T-helper 1 cell treated with Interleukin-12 subunit alpha and Interleukin-12 subunit beta and Interleukin-4 antibody, amounts not matched to agents 30 μg/mL and 1 μg/mL, for 36 hours (primary cell): ENCODE results near the gene SUMF2.
"Not testable (repeated sequence)": the region's sequence is repeated elsewhere in the genome, so short reads cannot be mapped to it uniquely, and the experiment has no call there.

ENCODE experiments used
- H3K27ac Mint-ChIP-seq: one replicate; pipeline ENCODE4 v1.8.0; 2021; ENCODE audit warnings: mild to moderate bottlenecking, mixed read lengths
- H3K27me3 Mint-ChIP-seq: one replicate; pipeline ENCODE4 v1.8.0; 2021; ENCODE audit warnings: low read depth, mixed read lengths
- H3K36me3 Mint-ChIP-seq: one replicate; pipeline ENCODE4 v1.8.0; 2021; ENCODE audit warnings: low read depth, mixed read lengths
- H3K4me1 Mint-ChIP-seq: one replicate; pipeline ENCODE4 v1.8.0; 2021; ENCODE audit warnings: low read depth, mixed read lengths
- H3K4me3 Mint-ChIP-seq: one replicate; pipeline ENCODE4 v1.8.0; 2021; ENCODE audit warnings: mild to moderate bottlenecking, moderate library complexity, mixed read lengths
- H3K9me3 Mint-ChIP-seq: one replicate; pipeline ENCODE4 v1.8.0; 2021; ENCODE audit warnings: mixed read lengths

The SUMF2 gene

DNA sequence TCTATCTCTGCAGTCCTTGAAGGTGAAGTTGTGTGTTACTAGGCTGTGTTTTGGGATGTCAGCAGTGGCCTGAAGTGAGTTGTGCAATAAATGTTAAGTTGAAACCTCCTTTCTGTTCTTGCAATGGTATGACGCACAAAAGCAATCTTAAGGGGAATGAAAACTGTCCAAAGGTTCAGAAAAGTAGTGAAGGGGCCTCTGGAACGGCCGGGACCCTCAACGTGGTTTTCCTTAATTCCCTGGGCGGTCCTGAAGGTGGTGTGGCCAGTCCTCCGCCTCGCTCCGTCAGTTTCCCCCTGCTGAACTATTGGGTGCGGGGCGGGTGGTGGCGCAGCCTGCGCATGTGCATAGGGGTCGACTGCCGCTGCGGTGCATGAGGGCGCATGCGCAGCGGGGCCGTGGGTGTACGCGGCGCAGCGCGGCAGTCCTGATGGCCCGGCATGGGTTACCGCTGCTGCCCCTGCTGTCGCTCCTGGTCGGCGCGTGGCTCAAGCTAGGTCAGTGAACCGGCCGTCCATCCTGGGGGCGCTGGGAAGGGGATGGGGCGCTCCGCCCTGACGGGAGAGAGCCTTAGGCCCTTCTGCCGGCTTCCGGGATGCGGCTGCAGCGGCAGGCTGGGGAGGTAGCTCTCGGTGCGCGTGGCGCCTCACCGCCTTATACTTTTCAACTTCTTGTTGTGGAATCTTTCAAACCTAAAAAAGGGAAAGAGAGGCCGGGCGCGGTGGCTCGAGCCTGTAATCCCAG lies at the start of gene SUMF2:
Gene SUMF2, plus strand, starts transcription at position 405 of the 744 bp plus-strand sequence. Its CDS starts 26 bp downstream, at position 431.
- no peaks in the 10 kb centered on the region for H3K9me3 Mint-ChIP-seq
- H3K4me1 Mint-ChIP-seq, result peaks cover 23% of the 10 kb centered on the region
- H3K27me3 Mint-ChIP-seq, result no peaks in the 10 kb centered on the region
- H3K36me3 Mint-ChIP-seq, result peaks cover 35% of the 10 kb centered on the region
- peak within 1 kb of the TSS; percentile 92 for H3K4me3 Mint-ChIP-seq
- peak within 1 kb of the TSS; percentile 85 for H3K27ac Mint-ChIP-seq

DNA sequence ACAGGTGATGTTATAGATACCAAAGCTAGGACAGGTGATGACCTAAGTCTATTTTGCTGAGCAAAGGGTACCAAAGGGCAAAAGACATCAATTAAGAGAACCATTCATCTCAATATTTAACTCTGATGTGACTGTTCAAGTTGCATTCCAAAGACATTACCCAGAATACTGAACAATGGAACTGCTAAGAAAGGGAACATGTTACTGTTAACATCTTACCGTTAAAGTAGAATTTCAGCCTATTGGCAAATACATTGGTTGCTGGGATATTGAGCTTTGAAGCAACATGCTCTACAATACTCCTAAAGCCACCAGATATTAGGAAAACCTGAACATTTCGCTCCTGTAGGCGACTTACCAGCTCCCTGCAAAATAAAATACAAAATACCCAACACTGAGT lies 47.1 kb upstream of the SUMF2 start:
- H3K4me1 Mint-ChIP-seq, H3K4me3 Mint-ChIP-seq, H3K27ac Mint-ChIP-seq, H3K27me3 Mint-ChIP-seq, H3K36me3 Mint-ChIP-seq, H3K9me3 Mint-ChIP-seq: not testable (repeated sequence)

DNA sequence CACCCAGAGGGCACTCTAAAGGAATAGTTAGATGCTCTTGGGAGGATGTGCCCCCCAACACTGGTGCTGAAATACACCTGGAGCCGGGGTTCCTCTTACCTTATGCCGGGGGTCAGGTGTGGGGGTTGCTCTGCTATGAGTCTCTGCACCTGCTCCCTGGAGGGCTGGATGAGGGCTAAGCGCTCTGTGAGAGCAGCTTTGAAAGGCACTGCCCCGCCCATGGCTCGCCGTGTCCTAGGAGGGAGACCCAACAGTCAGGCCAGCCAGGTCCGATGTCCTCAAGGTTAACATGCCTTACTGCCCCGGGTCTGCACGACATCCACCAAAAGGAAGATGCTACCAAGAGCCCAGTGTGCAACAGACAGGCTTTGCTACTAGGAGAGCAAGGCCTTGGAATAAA lies 44.6 kb upstream of the SUMF2 start:
- Mint-ChIP-seq H3K27ac (no peak overlapping the region), H3K27me3 (no peaks in the 10 kb centered on the region), H3K36me3 (peaks cover 3% of the 10 kb centered on the region), H3K4me3 (no peak overlapping the region), H3K9me3 (no peaks in the 10 kb centered on the region), H3K4me1 (no peaks in the 10 kb centered on the region)

DNA sequence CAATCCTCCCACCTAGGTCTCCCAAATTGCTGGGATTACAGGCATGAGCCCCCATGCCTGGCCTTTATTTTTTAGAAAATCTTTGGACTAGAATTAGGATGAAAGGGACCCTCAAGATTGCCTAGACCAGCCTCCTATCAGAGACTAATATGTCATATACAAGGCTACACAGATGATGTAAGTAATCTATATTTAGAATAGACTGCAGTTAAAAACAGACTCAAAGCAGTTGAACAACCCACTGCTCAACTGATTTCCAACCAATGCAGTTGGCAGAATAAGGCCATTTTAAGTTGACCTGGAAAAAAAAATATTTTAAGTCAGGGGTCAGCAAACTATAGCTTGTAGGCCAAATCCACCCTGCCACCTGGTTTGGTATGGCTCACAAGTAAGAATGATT lies 40.6 kb upstream of the SUMF2 start:
- Mint-ChIP-seq H3K27me3 (no peaks in the 10 kb centered on the region), H3K27ac (no peak overlapping the region), H3K4me3 (no peak overlapping the region), H3K36me3 (peaks cover 2% of the 10 kb centered on the region), H3K9me3 (no peaks in the 10 kb centered on the region), H3K4me1 (no peaks in the 10 kb centered on the region)

DNA sequence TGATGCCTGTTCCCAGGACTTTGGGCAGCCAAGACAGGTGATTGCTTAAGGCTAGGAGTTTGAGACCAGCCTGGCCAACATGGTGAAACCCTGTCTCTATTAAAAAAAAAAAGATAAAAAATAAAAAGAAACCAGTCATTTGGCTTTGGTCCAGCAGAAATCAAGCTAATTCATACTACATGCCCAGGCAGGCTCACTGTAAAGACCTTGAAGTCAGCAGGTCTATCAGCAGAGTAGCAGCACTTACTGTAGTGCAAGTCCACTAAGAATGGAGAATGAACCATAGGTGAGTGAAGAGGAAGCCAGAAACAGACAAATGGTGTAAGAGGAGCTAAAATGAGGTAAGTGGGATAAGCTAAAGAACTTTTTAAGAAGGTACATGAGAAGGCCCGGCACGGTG lies 37.5 kb upstream of the SUMF2 start:
- Mint-ChIP-seq H3K36me3 (peaks cover 1% of the 10 kb centered on the region), H3K4me3 (no peak overlapping the region), H3K9me3 (no peaks in the 10 kb centered on the region), H3K4me1 (no peaks in the 10 kb centered on the region), H3K27ac (no peak overlapping the region), H3K27me3 (no peaks in the 10 kb centered on the region)

DNA sequence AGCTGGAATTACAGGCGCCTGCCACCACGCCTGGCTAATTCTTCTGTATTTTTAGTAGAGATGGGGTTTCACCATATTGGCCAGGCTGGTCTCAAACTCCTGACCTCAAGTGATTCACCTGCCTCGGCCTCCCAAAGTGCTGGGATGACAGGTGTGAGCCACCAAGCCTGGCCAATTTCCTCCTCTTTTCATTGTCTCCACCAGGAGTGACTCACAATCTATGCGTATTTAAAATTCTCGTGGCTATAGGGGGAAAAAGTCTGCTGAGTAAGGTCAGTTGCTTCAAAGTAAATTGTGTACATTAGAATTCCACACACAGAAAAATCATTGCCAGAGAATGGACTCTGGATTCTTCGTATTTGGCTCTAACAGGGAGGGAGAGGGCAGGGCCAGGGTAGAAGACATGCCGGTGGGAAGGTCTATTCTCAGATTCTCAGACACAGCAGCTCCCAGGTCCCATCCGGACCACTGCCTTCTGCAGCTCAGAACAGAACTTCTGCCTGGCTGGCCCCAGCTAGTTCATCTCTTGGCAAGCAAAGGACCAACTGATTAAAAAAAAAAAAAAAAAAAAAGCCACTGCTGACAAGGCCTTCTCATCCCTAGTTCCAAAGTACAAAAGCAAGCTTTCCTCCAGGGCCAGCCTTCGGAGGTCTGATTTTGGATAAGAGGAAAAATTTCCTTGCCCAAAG lies 35.0 kb upstream of the SUMF2 start:
- no peaks in the 10 kb centered on the region for H3K27me3 Mint-ChIP-seq
- peaks cover 1% of the 10 kb centered on the region for H3K36me3 Mint-ChIP-seq
- H3K27ac Mint-ChIP-seq, result no peak overlapping the region
- H3K4me3 Mint-ChIP-seq, result no peak overlapping the region
- peaks cover 9% of the 10 kb centered on the region for H3K4me1 Mint-ChIP-seq
- H3K9me3 Mint-ChIP-seq, result no peaks in the 10 kb centered on the region

DNA sequence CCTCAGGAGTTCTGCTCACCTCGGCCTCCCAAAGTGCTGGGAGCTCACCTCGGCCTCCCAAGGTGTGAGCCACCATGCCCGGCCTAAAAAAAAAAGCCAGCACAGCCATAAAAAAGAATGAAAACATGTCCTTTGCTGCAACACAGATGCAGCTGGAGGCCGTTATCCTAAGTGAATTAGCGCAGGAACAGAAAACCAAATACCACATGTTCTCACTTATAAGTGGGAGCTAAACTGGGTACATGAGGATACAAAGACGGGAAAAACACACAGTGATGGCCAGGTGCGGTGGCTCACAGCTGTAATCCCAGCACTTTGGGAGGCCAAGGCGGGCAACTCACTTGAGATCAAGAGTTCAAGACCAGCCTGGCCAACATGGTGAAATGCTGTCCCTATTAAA lies 33.7 kb upstream of the SUMF2 start:
- H3K4me3 Mint-ChIP-seq, result no peak overlapping the region
- no peaks in the 10 kb centered on the region for H3K9me3 Mint-ChIP-seq
- H3K27ac Mint-ChIP-seq, result no peak overlapping the region
- H3K27me3 Mint-ChIP-seq, result no peaks in the 10 kb centered on the region
- peaks cover 1% of the 10 kb centered on the region for H3K36me3 Mint-ChIP-seq
- peaks cover 9% of the 10 kb centered on the region for H3K4me1 Mint-ChIP-seq

DNA sequence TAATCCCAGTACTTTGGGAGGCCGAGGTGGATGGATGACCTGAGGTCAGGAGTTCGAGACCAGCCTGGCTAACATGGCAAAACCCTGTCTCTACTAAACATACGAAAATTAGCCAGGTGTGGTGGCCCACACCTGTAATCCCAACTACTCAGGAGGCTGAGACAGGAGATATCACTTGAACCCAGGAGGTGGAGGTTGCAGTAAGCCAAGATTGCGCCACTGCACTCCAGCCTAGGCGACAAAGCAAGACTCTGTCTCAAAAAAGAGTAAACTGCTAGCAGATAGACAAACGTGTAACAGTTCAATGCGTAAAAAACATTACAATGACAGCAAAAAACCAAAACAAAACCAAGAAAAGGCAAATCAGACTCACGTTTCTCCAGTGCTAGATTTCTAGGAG lies 32.5 kb upstream of the SUMF2 start:
- H3K4me3 Mint-ChIP-seq, result peak overlapping the region; percentile 25
- H3K27ac Mint-ChIP-seq, result peak overlapping the region; percentile 35
- not testable (repeated sequence) for H3K9me3 Mint-ChIP-seq, H3K4me1 Mint-ChIP-seq, H3K36me3 Mint-ChIP-seq, H3K27me3 Mint-ChIP-seq

DNA sequence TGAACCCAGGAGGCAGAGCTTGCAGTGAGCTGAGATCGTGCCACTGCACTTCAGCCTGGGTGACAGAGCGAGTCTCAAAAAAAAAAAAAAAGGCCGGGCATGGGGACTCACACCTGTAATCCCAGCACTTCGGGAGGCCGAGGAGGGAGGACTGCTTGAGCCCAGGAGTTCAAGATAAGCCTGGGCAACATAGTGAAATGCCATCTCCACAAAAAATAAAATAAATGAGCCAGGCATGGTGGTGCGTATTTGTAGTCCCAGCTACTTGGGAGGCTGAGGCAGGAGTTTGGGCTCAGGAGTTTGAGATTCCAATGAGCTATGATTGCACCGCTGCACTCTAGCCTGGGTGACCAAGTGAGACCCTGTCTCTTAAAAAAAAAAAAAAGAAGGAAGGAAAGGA lies 31.5 kb upstream of the SUMF2 start:
- peak overlapping the region; percentile 48 for H3K4me3 Mint-ChIP-seq
- not testable (repeated sequence) for H3K9me3 Mint-ChIP-seq, H3K36me3 Mint-ChIP-seq, H3K4me1 Mint-ChIP-seq, H3K27ac Mint-ChIP-seq, H3K27me3 Mint-ChIP-seq

DNA sequence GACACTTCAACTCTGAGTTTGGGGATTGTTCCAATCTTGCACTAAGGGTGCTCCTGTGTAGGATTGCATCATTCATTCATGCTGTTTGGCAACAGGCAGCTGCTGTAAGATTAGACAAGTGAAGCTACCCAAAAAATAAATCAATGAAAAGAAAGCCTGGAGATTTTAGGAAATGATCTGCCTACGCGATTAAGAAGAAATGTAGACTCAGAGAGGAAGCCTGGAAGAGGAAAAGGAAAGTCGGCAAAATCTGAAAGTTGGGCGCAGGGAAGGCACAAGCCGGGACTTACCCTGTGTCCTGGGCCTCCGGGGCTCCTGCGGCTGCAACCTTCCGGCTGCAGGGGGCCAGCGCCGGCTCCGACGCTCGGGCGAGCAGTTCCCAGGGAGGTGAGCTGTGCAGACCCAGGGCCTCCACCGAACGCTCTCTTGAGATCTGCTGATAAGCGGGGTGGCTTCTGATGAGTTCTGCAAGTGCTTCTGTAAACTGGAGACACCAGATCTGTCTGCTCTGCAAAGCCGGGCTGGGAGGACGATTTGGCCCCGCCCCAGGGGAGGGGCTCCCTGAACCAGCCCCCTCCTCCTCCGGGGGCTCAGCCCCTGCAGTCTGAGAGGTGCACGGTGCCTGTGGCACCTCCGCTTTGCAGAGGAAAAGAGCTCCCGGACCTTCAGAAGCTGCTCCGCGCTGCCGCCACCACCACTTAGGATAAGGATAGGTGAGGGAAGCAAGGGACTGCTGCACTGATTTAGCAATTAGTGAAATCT lies 30.2 kb upstream of the SUMF2 start:
- Mint-ChIP-seq H3K4me3 (peak overlapping the region; percentile 87), H3K9me3 (no peaks in the 10 kb centered on the region)

DNA sequence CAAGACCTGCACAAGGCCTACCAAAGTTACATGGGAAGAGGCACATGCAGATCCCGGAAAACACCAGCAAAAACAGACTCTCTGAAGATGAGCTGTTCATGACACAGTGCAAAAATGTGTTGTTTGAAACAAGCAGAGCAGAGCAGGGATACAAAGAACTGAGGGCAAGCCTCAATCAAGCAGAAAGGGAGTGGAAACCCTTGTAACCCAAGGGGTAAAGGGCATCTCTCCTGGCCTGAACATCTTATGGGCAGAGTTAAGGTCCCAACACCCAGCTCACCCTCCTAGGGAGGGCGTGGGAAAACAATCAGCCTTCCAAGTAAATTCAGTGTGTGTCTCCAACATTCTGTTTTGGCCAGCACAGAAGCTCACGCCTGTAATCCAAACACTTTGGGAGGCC lies 23.4 kb upstream of the SUMF2 start:
- Mint-ChIP-seq H3K27ac (no peak overlapping the region), H3K27me3 (no peaks in the 10 kb centered on the region), H3K4me3 (no peak overlapping the region), H3K4me1 (no peaks in the 10 kb centered on the region), H3K9me3 (no peaks in the 10 kb centered on the region), H3K36me3 (no peaks in the 10 kb centered on the region)

More for the DNA sequence above, 30.2 kb upstream of the SUMF2 start:
- Mint-ChIP-seq H3K27ac (peak overlapping the region; percentile 57), H3K36me3 (peaks cover 1% of the 10 kb centered on the region), H3K27me3 (no peaks in the 10 kb centered on the region), H3K4me1 (peaks cover 9% of the 10 kb centered on the region)

DNA sequence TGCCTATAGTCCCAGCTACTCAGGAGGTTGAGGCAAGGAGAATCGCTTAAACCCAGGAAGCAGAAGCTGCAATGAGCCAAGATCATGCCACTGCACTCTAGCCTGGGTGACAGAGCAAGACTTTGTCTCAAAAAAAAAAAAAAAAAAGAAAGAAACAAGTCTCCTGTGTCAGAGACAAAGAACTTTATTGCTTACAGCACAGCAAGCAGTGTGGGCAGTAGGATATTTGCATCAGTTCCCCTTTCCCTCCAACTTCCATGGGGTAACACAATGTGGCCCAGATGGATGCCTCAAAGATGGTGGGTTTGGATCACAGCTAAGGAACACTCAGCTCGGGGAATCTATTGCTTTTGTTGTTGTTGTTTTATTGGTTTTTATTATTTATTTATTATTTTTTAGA lies 18.3 kb upstream of the SUMF2 start:
- not testable (repeated sequence) for H3K9me3 Mint-ChIP-seq, H3K27ac Mint-ChIP-seq, H3K27me3 Mint-ChIP-seq, H3K4me3 Mint-ChIP-seq, H3K4me1 Mint-ChIP-seq, H3K36me3 Mint-ChIP-seq

DNA sequence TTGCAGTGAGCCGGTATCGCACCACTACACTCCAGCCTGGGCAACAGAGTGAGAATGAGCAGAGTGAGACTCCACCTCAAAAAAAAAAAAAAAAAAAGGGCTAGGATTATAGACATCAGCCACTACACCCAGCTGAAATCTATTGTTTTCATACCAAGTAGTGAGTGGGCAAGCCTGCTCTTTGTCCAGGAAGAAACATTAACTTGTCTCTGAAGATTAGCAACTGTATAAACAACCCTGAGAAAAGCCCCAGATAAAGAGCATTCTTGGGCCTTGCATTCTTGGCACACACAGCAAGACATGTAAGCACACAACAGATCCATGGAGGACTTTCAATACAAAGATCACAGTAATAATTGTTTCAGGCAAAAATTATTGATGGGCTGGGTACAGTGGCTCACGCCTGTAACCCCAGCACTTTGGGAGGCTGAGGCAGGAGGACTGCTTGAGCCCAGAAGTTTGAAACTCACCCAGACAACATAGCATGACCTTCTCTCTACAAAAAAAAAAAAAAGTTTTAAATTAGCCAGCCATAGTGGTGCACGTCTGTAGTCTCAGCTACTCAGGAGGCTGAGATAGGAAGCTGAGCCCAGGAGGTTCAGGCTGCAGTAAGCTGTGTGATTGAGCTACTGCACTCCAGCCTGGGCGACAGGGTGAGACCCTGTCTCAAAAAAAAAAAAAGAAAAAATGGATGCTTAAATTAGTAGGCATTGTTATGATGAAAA lies 17.2 kb upstream of the SUMF2 start:
- H3K4me1 Mint-ChIP-seq, result peaks cover 7% of the 10 kb centered on the region
- no peak overlapping the region for H3K27ac Mint-ChIP-seq
- H3K27me3 Mint-ChIP-seq, result no peaks in the 10 kb centered on the region
- H3K9me3 Mint-ChIP-seq, result no peaks in the 10 kb centered on the region
- no peak overlapping the region for H3K4me3 Mint-ChIP-seq
- peaks cover 2% of the 10 kb centered on the region for H3K36me3 Mint-ChIP-seq

DNA sequence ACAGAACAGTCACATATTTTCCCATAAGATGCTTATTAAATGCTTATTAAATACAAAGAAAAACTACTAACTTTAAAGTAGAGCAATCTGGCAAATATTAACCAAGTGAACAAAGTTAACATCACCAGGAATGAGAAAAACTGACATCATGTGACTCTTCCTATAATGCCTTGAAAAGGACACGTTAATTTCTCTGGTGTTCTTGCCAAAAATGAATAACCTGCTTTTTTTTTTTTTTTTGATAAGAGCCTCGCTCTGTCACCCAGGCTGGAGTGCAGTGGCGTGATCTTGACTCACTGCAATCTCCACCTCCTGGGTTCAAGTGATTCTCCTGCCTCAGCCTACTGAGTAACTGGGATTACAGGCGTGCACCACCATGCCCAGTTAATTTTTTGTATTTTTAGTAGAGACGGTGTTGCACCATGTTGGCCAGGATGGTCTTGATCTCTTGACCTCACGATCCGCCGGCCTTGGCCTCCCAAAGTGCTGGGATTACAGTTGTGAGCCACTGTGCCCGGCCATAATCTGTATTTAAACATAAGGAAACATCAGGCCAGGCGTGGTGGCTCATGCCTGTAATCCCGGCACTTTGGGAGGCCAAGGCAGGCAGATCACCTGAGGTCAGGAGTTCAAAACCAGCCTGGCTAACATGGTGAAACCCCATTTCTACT lies 16.5 kb upstream of the SUMF2 start:
- not testable (repeated sequence) for H3K36me3 Mint-ChIP-seq, H3K4me3 Mint-ChIP-seq, H3K27ac Mint-ChIP-seq, H3K27me3 Mint-ChIP-seq, H3K9me3 Mint-ChIP-seq
- peaks cover 10% of the 10 kb centered on the region for H3K4me1 Mint-ChIP-seq
